HepG2 (cell line): ENCODE measurements around the gene NENF.

Experiments used
- BHLHE40 ChIP-seq: IDR thresholded peaks from 2 replicates; pipeline ENCODE4 v1.6.1; 2011; ENCODE audit warnings: low read length, improper control_type of control experiment
- GABPA ChIP-seq, 2 experiments: IDR thresholded peaks; 2 replicates each; pipeline ENCODE4 v1.6.1; 2011 to 2016; ENCODE audit warnings: low read depth in 2 of 2, low read length in 1 of 2, missing biosample characterization in 1 of 2, missing genetic modification characterization in 1 of 2
- KAT7 ChIP-seq: IDR thresholded peaks from 2 replicates; pipeline ENCODE4 v1.6.1; 2018; ENCODE audit warnings: borderline replicate concordance, missing compliant biosample characterization
- NR1H2 ChIP-seq: sonication (generic); formaldehyde crosslinking; IDR thresholded peaks from 2 replicates; pipeline ENCODE4 v1.8.1; 2022; ENCODE audit warnings: low read depth, missing genetic modification reagents, borderline replicate concordance
- SALL1 ChIP-seq: sonication (generic); formaldehyde crosslinking; IDR thresholded peaks from 2 replicates; pipeline ENCODE4 v1.8.0; 2022; ENCODE audit warnings: mild to moderate bottlenecking, missing genetic modification reagents
- SMARCC2 ChIP-seq: fragments of 450-650 bp; IDR thresholded peaks from 2 replicates; pipeline ENCODE4 v1.6.1; 2017; ENCODE audit warnings: antibody characterized with exemption, mild to moderate bottlenecking
- ZNF501 ChIP-seq: sonication (generic); formaldehyde crosslinking; IDR thresholded peaks from 2 replicates; pipeline ENCODE4 v1.5.1; 2020; ENCODE audit warnings: mild to moderate bottlenecking, moderate library complexity, missing genetic modification reagents
- ZNF564 ChIP-seq: sonication (generic); formaldehyde crosslinking; IDR thresholded peaks from 2 replicates; pipeline ENCODE4 v1.8.1; 2023; ENCODE audit warnings: mild to moderate bottlenecking, missing genetic modification reagents
- TF ChIP-seq, protein P1 (sequence below): sonication (generic); formaldehyde crosslinking; IDR thresholded peaks from 2 replicates; pipeline ENCODE4 v1.5.0; 2020; ENCODE audit warnings: mild to moderate bottlenecking, missing genetic modification reagents, moderate library complexity

DNA sequence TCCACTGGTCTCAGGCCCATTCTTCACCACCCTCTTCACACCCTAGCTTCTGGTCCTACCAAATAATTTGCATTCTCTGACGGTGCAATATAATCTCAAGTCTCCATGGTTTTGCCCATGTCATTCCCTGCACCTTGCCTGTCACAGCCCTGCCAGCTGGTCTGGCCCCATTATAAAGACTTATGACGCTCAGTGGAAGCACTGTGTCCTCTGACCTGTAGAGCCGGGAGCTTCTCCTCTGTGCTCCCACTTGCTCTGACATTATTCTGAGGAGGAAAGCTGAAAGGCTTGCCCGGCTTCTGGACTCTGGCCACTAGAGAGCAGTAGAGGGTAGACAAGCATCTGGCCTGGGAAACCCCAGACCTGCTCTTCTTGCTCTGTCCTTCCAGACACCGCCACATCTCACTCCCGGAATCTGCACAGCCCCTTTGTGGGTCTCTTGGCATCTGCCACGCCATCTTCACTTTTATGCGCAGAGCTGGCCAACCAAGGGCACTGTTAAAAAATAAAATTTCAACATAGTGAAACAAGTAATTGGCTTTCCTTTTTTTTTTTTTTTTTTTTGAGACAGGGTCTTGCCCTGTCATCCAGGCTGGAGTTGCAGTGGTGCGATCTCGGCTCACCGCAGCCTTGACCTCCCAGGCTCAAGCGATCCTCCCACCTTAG lies 44.4 kb downstream of the NENF start:
- TF ChIP-seq ZNF501 (CRISPR knock-in tag) (0 out of 2 replicates have a peak, but pooled peaks have one; percentile 39), NR1H2 (no peak), ZNF564 (CRISPR knock-in tag) (no peak), BHLHE40 (no peak), SALL1 (CRISPR knock-in tag) (no peak), SMARCC2 (no peak), GABPA (IDR thresholded peaks at IDR 0.05; ENCODE audit: low read depth, low read length) (no peak), GABPA (CRISPR knock-in tag; IDR thresholded peaks at IDR 0.05; ENCODE audit: low read depth) (no peak), KAT7 (no peak)
- TF ChIP-seq, protein P1, sequence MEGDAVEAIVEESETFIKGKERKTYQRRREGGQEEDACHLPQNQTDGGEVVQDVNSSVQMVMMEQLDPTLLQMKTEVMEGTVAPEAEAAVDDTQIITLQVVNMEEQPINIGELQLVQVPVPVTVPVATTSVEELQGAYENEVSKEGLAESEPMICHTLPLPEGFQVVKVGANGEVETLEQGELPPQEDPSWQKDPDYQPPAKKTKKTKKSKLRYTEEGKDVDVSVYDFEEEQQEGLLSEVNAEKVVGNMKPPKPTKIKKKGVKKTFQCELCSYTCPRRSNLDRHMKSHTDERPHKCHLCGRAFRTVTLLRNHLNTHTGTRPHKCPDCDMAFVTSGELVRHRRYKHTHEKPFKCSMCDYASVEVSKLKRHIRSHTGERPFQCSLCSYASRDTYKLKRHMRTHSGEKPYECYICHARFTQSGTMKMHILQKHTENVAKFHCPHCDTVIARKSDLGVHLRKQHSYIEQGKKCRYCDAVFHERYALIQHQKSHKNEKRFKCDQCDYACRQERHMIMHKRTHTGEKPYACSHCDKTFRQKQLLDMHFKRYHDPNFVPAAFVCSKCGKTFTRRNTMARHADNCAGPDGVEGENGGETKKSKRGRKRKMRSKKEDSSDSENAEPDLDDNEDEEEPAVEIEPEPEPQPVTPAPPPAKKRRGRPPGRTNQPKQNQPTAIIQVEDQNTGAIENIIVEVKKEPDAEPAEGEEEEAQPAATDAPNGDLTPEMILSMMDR = peak; percentile 88
